Cardiac muscle cell (in vitro differentiated cells and primary cell): ENCODE data around the gene STS. TPM values are rescaled to one million over a fixed set of nuclear protein-coding genes. Genes with fewer than 3 reads are reported as not detected.
A peak's percentile ranks its signal among the peaks of the same experiment; 100 is the strongest.

Source experiments
- DNase-seq, 2 donors: peaks; one replicate each; pipeline versions ENCODE4 v3.0.0 to v3.0.0-alpha.2; 2010 to 2017; ENCODE audit warnings: low read depth in 1 of 2, low spot score in 1 of 2
- H3K27ac ChIP-seq: fragments of 200-600 bp; sonication (generic); 2 replicates; pipeline ENCODE4 v1.5.1; 2016
- H3K27me3 ChIP-seq: fragments of 200-600 bp; sonication (generic); 2 replicates; pipeline ENCODE4 v1.6.0; 2016; ENCODE audit warnings: control low read depth
- H3K36me3 ChIP-seq: fragments of 200-600 bp; sonication (generic); 2 replicates; pipeline ENCODE4 v1.5.1; 2016; ENCODE audit warnings: control low read depth
- H3K4me1 ChIP-seq: fragments of 200-600 bp; sonication (generic); 2 replicates; pipeline ENCODE4 v1.8.1; 2017; ENCODE audit warnings: low read depth, mild to moderate bottlenecking, mixed run types
- H3K4me3 ChIP-seq: fragments of 200-600 bp; sonication (generic); 2 replicates; pipeline ENCODE4 v1.5.1; 2016; ENCODE audit warnings: mild to moderate bottlenecking
- H3K9me3 ChIP-seq: fragments of 200-600 bp; sonication (generic); 2 replicates; pipeline ENCODE4 v1.5.1; 2017; ENCODE audit warnings: low read depth, mild to moderate bottlenecking, control low read depth
- CTCF ChIP-seq: IDR thresholded peaks from 2 replicates; pipeline ENCODE4 v1.5.1; 2012; ENCODE audit warnings: low read depth, mild to moderate bottlenecking, low read length
- polyA plus RNA-seq: library from polyadenylated mRNA; unstranded; fragments of >200 nt; fragmentation: Nextera tagmentation; extraction: Ambion mirVana; gene quantifications from 2 replicates; pipeline ENCODE4 v1.2.1, GENCODE V29; 2016
- total RNA-seq: library from RNA; depleted of rRNA; stranded (reverse); fragments of >200 nt; gene quantifications from 2 replicates; pipeline ENCODE4 v1.2.3, GENCODE V29; 2016

Gene STS
- total and polyA plus RNA-seq, 2 experiments from 2014 or later: 1.9 to 4.9 TPM

GRCh38 chrX:7127056-7127455 is 20.5 kb upstream of the STS start:
- peaks cover 5% of the 10 kb centered on the region for H3K4me1 ChIP-seq
- no peak for TF ChIP-seq CTCF
- H3K36me3 ChIP-seq: no peaks in the 10 kb centered on the region
- no peaks in the 10 kb centered on the region for H3K27me3 ChIP-seq
- no peak overlapping the region for H3K4me3 ChIP-seq
- H3K9me3 ChIP-seq: no peaks in the 10 kb centered on the region
- H3K27ac ChIP-seq: no peak overlapping the region
- peak in 1 of 2 donors; percentile 20 for DNase-seq

- no peak for DNase-seq
- Histone ChIP-seq H3K36me3 (no peaks in the 10 kb centered on the region), H3K27ac (peak overlapping the region; percentile 7), H3K4me1 (peaks cover 29% of the 10 kb centered on the region), H3K9me3 (no peaks in the 10 kb centered on the region), H3K27me3 (no peaks in the 10 kb centered on the region), H3K4me3 (no peak overlapping the region)
- no peak for TF ChIP-seq CTCF
Observed at GRCh38 chrX:7131621-7132020, 15.9 kb upstream of the STS start.

- no peak overlapping the region for H3K4me3 ChIP-seq
- no peaks in the 10 kb centered on the region for H3K36me3 ChIP-seq
- DNase-seq: peak; percentile 64 to 66
- TF ChIP-seq CTCF: peak; percentile 46
- no peaks in the 10 kb centered on the region for H3K9me3 ChIP-seq
- no peaks in the 10 kb centered on the region for H3K27me3 ChIP-seq
- peak overlapping the region; percentile 74 for H3K27ac ChIP-seq
- peaks cover 24% of the 10 kb centered on the region for H3K4me1 ChIP-seq
Observed at GRCh38 chrX:7132335-7133049, 15.0 kb upstream of the STS start.

- Histone ChIP-seq H3K4me1 (peaks cover 24% of the 10 kb centered on the region), H3K36me3 (no peaks in the 10 kb centered on the region), H3K9me3 (no peaks in the 10 kb centered on the region), H3K27ac (peak overlapping the region; percentile 74), H3K4me3 (no peak overlapping the region), H3K27me3 (no peaks in the 10 kb centered on the region)
- no peak for TF ChIP-seq CTCF
- peak; percentile 34 to 52 for DNase-seq
Observed at GRCh38 chrX:7133050-7133440, 14.5 kb upstream of the STS start.

- no peak for TF ChIP-seq CTCF
- Histone ChIP-seq H3K27me3 (no peaks in the 10 kb centered on the region), H3K36me3 (no peaks in the 10 kb centered on the region), H3K4me1 (peaks cover 24% of the 10 kb centered on the region), H3K9me3 (no peaks in the 10 kb centered on the region), H3K27ac (no peak overlapping the region), H3K4me3 (no peak overlapping the region)
- DNase-seq: no peak
Observed at GRCh38 chrX:7134981-7135380, 12.5 kb upstream of the STS start.
